Parathyroid adenoma (tissue), 2 donors: ENCODE results near the gene TCTN1.

Experiments used
- H2AFZ ChIP-seq: fragments of 300-600 bp; sonication (generic); one replicate; pipeline ENCODE4 v1.7.0; 2017; ENCODE audit warnings: antibody characterized with exemption, mild to moderate bottlenecking
- H3K27ac ChIP-seq: fragments of 300-600 bp; sonication (generic); one replicate; pipeline ENCODE4 v1.7.0; 2017
- H3K27me3 ChIP-seq: fragments of 300-600 bp; sonication (generic); one replicate; pipeline ENCODE4 v1.7.0; 2017; ENCODE audit warnings: low read length; ENCODE audit not compliant: control insufficient read depth, insufficient read depth
- H3K36me3 ChIP-seq: fragments of 300-600 bp; sonication (generic); one replicate; pipeline ENCODE4 v1.7.0; 2017; ENCODE audit warnings: low read length; ENCODE audit not compliant: control insufficient read depth, insufficient read depth
- H3K4me1 ChIP-seq: fragments of 300-600 bp; sonication (generic); one replicate; pipeline ENCODE4 v1.7.0; 2017; ENCODE audit warnings: control low read depth
- H3K4me2 ChIP-seq: fragments of 300-600 bp; sonication (generic); one replicate; pipeline ENCODE4 v1.7.0; 2017; ENCODE audit warnings: low read length
- H3K4me3 ChIP-seq: fragments of 300-600 bp; sonication (generic); one replicate; pipeline ENCODE4 v1.7.0; 2017; ENCODE audit warnings: low read depth, low read length
- H3K79me2 ChIP-seq: fragments of 300-600 bp; sonication (generic); one replicate; pipeline ENCODE4 v1.7.0; 2017; ENCODE audit warnings: control low read depth
- H3K9ac ChIP-seq: fragments of 300-600 bp; sonication (generic); one replicate; pipeline ENCODE4 v1.7.0; 2017; ENCODE audit warnings: mild to moderate bottlenecking
- H3K9me3 ChIP-seq: fragments of 300-600 bp; sonication (generic); one replicate; pipeline ENCODE4 v1.7.0; 2017; ENCODE audit warnings: low read length; ENCODE audit not compliant: control insufficient read depth
- TF ChIP-seq, protein P1 (sequence below): fragments of 300-600 bp; sonication (generic); IDR thresholded peaks from one replicate; pipeline ENCODE4 v1.7.0; 2017; ENCODE audit warnings: antibody characterized with exemption, mild to moderate bottlenecking
- donor health status: primary hyperparathyroidism.

The TCTN1 gene

GRCh38 chr12:110613071-110613770 lies 708 bp upstream of the TCTN1 start:
- no peaks in the 10 kb centered on the region for H3K9me3 ChIP-seq
- peak overlapping the region; percentile 94 for H3K4me2 ChIP-seq
- TF ChIP-seq, protein P1, sequence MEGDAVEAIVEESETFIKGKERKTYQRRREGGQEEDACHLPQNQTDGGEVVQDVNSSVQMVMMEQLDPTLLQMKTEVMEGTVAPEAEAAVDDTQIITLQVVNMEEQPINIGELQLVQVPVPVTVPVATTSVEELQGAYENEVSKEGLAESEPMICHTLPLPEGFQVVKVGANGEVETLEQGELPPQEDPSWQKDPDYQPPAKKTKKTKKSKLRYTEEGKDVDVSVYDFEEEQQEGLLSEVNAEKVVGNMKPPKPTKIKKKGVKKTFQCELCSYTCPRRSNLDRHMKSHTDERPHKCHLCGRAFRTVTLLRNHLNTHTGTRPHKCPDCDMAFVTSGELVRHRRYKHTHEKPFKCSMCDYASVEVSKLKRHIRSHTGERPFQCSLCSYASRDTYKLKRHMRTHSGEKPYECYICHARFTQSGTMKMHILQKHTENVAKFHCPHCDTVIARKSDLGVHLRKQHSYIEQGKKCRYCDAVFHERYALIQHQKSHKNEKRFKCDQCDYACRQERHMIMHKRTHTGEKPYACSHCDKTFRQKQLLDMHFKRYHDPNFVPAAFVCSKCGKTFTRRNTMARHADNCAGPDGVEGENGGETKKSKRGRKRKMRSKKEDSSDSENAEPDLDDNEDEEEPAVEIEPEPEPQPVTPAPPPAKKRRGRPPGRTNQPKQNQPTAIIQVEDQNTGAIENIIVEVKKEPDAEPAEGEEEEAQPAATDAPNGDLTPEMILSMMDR, result no peak
- H3K79me2 ChIP-seq, result peaks cover 3% of the 10 kb centered on the region
- peak overlapping the region; percentile 89 for H3K4me3 ChIP-seq
- H3K36me3 ChIP-seq, result no peaks in the 10 kb centered on the region
- peak overlapping the region; percentile 85 for H2AFZ ChIP-seq
- no peak overlapping the region for H3K27ac ChIP-seq
- H3K9ac ChIP-seq, result no peak overlapping the region
- H3K27me3 ChIP-seq, result no peaks in the 10 kb centered on the region
- peaks cover 5% of the 10 kb centered on the region for H3K4me1 ChIP-seq

DNA sequence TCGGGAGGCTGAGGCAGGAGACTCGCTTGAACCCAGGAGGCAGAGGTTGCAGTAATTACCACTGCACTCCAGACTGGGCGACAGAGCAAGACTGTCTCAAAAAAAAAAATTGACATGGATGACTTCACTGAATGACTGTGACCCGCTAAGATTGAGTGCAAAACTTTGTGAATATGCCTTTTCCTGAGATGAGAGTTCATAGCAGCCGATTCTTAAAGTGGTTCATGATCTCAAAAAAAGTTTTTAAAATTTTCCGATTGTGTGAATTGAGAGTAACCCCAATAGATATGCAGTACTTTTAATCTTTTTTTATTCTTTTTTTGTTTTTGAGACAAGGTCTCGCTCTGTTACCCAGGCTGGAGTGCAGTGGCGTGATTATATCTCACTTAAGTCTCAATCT lies 1.2 kb downstream of the TCTN1 start:
- Histone ChIP-seq H3K36me3 (no peaks in the 10 kb centered on the region), H3K4me3 (no peak overlapping the region), H3K9me3 (no peaks in the 10 kb centered on the region), H3K27ac (no peak overlapping the region), H3K79me2 (peaks cover 3% of the 10 kb centered on the region), H3K4me1 (peaks cover 5% of the 10 kb centered on the region), H3K9ac (no peak overlapping the region), H3K4me2 (peak overlapping the region; percentile 94), H2AFZ (no peak overlapping the region), H3K27me3 (no peaks in the 10 kb centered on the region)
- TF ChIP-seq, protein P1, result no peak

DNA sequence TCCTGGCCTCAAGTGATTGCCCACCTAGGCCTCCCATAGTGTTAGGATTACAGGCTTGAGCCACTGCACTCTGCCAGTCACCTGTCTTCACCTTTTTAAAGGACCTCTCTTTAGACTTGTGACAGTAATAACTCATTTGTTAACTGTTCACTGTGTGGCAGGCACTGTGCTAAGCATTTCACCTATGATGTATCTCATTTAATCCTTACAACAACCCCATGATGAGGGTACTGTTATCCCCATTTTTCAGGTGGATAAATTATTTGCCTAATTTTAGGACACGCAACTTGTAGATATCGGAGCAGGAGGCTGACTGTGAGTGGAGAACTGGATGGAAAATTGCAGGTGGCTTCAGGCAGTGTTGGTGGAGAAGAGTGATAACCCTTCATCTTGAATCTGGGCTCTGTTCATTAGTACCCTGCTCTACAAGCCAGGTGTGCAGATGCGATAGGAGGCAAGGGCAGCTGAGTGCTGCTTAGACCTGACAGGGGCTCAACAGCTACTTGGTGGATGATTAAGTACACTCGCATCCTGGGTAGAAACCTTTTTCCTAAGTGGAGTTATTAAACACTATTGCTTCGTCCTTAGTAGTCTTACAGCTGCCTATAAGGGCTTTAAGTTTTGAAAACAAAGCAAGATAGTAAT lies 2.7 kb downstream of the TCTN1 start:
- Histone ChIP-seq H3K4me2 (no peak overlapping the region), H2AFZ (no peak overlapping the region), H3K4me1 (peaks cover 5% of the 10 kb centered on the region), H3K27ac (no peak overlapping the region), H3K9me3 (no peaks in the 10 kb centered on the region), H3K4me3 (no peak overlapping the region), H3K79me2 (peaks cover 3% of the 10 kb centered on the region), H3K36me3 (no peaks in the 10 kb centered on the region), H3K27me3 (no peaks in the 10 kb centered on the region), H3K9ac (no peak overlapping the region)
- TF ChIP-seq, protein P1, result no peak

- Histone ChIP-seq H3K36me3 (no peaks in the 10 kb centered on the region), H3K9me3 (no peaks in the 10 kb centered on the region), H3K79me2 (peaks cover 2% of the 10 kb centered on the region), H3K4me1 (peaks cover 5% of the 10 kb centered on the region), H3K4me3 (no peak overlapping the region), H2AFZ (no peak overlapping the region), H3K4me2 (no peak overlapping the region), H3K9ac (no peak overlapping the region), H3K27ac (no peak overlapping the region), H3K27me3 (no peaks in the 10 kb centered on the region)
- TF ChIP-seq, protein P1, result no peak
These were observed 5.6 kb downstream of the TCTN1 start for GRCh38 chr12:110619534-110619953.

DNA sequence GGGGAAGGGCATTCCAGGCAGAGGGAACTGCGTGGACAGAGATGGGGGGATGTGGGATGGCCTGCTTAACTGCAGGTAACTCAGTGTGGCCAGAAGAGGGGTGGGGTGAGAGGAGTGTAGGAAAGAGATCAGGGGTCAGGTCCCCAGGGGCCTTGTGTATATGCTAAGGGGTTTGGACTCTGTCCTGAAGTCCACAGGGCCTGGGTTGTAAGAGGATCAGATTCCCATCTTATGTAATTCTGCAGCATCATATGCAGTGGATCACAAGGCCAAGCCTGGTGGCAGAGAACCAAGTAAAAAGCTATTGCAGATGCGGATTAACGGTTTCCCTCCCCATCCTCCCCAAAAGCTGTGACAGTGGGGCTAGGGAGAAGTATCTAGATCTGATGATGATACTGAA lies 8.7 kb downstream of the TCTN1 start:
- H3K9ac ChIP-seq, result no peak overlapping the region
- TF ChIP-seq, protein P1, result no peak

More for the DNA sequence above, 8.7 kb downstream of the TCTN1 start:
- Histone ChIP-seq H3K27ac (no peak overlapping the region), H3K4me1 (no peaks in the 10 kb centered on the region), H3K27me3 (no peaks in the 10 kb centered on the region), H2AFZ (no peak overlapping the region), H3K36me3 (no peaks in the 10 kb centered on the region), H3K4me2 (no peak overlapping the region), H3K4me3 (no peak overlapping the region), H3K9me3 (no peaks in the 10 kb centered on the region), H3K79me2 (no peaks in the 10 kb centered on the region)
